B cell (primary cell): ENCODE measurements around the gene RALGAPA2. TPM values are rescaled to one million over a fixed set of nuclear protein-coding genes. Genes with fewer than 3 reads are reported as not detected.

Source experiments
- ATAC-seq: fragments of 200-7000 bp; cut with Tn5 transposase; one replicate; pipeline ENCODE4 v1.10.0; 2021; ENCODE audit warnings: low read depth, mild to moderate bottlenecking, moderate number of reproducible peaks, moderate library complexity
- CTCF ChIA-PET: fragments of 350-600 bp; sonication (Branson Sonifier 250); formaldehyde crosslinking; loops from one replicate; lab custom pipeline; 2021; ENCODE audit warnings: antibody characterized with exemption, inconsistent platforms; lab: Charles Lee
- POLR2A ChIA-PET: fragments of 350-600 bp; sonication (Branson Sonifier 250); formaldehyde crosslinking; loops from one replicate; lab custom pipeline; 2021; ENCODE audit warnings: antibody characterized with exemption; lab: Charles Lee
- DNase-seq: peaks from one replicate; pipeline ENCODE4 v3.0.0; 2013
- H2AFZ ChIP-seq: 2 replicates; pipeline ENCODE4 v1.6.1; 2012; ENCODE audit warnings: mild to moderate bottlenecking, low read depth, low read length; ENCODE audit not compliant: insufficient read depth, poor library complexity, severe bottlenecking
- H3K27ac ChIP-seq, 2 donors: 1 replicate in 1 of 2; 2 replicates in 1 of 2; pipeline ENCODE4 v1.5.1; 2012 to 2013; ENCODE audit warnings: low read length in 2 of 2, mild to moderate bottlenecking in 2 of 2, moderate library complexity in 1 of 2
- H3K27me3 ChIP-seq, 4 experiments: fragments of 200-600 bp in 1 of 4; sonication (generic) in 1 of 4; replicated peaks in 1 of 4; 1 replicate in 2 of 4; 2 replicates in 2 of 4; pipeline versions ENCODE4 v1.6.1 to v1.7.0; 2013 to 2016; ENCODE audit warnings: low read length in 3 of 4, mild to moderate bottlenecking in 2 of 4, mixed read lengths in 1 of 4, moderate library complexity in 1 of 4; ENCODE audit not compliant: insufficient read depth in 4 of 4, control insufficient read depth in 3 of 4; ENCODE audit errors: control extremely low read depth in 1 of 4
- H3K36me3 ChIP-seq, 2 experiments: replicated peaks in 1 of 2; 1 replicate in 1 of 2; 2 replicates in 1 of 2; pipeline versions ENCODE4 v1.6.1 to v1.7.1; 2013; ENCODE audit warnings: low read length in 1 of 2; ENCODE audit not compliant: insufficient read depth in 2 of 2, control insufficient read depth in 1 of 2; ENCODE audit errors: control extremely low read depth in 1 of 2, extremely low read depth in 1 of 2
- H3K4me1 ChIP-seq, 2 donors: fragments of 200-600 bp in 1 of 2; sonication (generic) in 1 of 2; 1 replicate in 1 of 2; 2 replicates in 1 of 2; pipeline versions ENCODE4 v1.5.1 to v1.6.1; 2013 to 2017; ENCODE audit warnings: low read length in 2 of 2; ENCODE audit not compliant: control insufficient read depth in 2 of 2, insufficient read depth in 2 of 2
- H3K4me2 ChIP-seq: replicated peaks from 2 replicates; pipeline ENCODE3; 2012; ENCODE audit warnings: mild to moderate bottlenecking, low read depth, low read length; ENCODE audit not compliant: poor library complexity, severe bottlenecking
- H3K4me3 ChIP-seq, 5 experiments: fragments of 200-600 bp in 1 of 5; sonication (generic) in 1 of 5; 1 replicate in 3 of 5; 2 replicates in 2 of 5; pipeline versions ENCODE4 v1.5.1 to v1.7.0; 2011 to 2016; ENCODE audit warnings: low read length in 4 of 5, mild to moderate bottlenecking in 4 of 5, low read depth in 2 of 5, control low read depth in 1 of 5, moderate library complexity in 1 of 5; ENCODE audit not compliant: insufficient read depth in 1 of 5; ENCODE audit errors: control extremely low read depth in 1 of 5, extremely low read depth in 1 of 5
- H3K79me2 ChIP-seq: fragments of 200-600 bp; sonication (generic); one replicate; pipeline ENCODE4 v1.6.0; 2016; ENCODE audit warnings: low read length; ENCODE audit not compliant: control insufficient read depth, insufficient read depth
- H3K9ac ChIP-seq: fragments of 200-600 bp; sonication (generic); 2 replicates; pipeline ENCODE4 v1.6.1; 2017; ENCODE audit warnings: mild to moderate bottlenecking, low read length, moderate library complexity
- H3K9me3 ChIP-seq, 3 donors: one replicate each; pipeline versions ENCODE4 v1.6.1 to v1.7.1; 2013; ENCODE audit warnings: low read length in 2 of 3; ENCODE audit not compliant: control insufficient read depth in 2 of 3, insufficient read depth in 1 of 3; ENCODE audit errors: control extremely low read depth in 1 of 3
- H4K20me1 ChIP-seq: 2 replicates; pipeline ENCODE4 v1.6.0; 2012; ENCODE audit warnings: mild to moderate bottlenecking, low read length; ENCODE audit not compliant: insufficient read depth, control insufficient read depth, poor library complexity, severe bottlenecking
- H3K27ac Mint-ChIP-seq: one replicate; pipeline ENCODE4 v1.8.0; 2021; ENCODE audit warnings: mixed read lengths
- H3K27me3 Mint-ChIP-seq: one replicate; pipeline ENCODE4 v1.8.0; 2021; ENCODE audit warnings: mixed read lengths
- H3K4me1 Mint-ChIP-seq: one replicate; pipeline ENCODE4 v1.8.0; 2021; ENCODE audit warnings: mixed read lengths
- H3K4me3 Mint-ChIP-seq: one replicate; pipeline ENCODE4 v1.8.0; 2021; ENCODE audit warnings: mixed read lengths
- H3K9me3 Mint-ChIP-seq: one replicate; pipeline ENCODE4 v1.8.0; 2022; ENCODE audit warnings: mixed read lengths; ENCODE audit not compliant: insufficient read depth
- CTCF ChIP-seq: fragments of 200-600 bp; IDR thresholded peaks from one replicate; pipeline ENCODE4 v1.8.0; 2022; ENCODE audit warnings: antibody characterized with exemption, mild to moderate bottlenecking
- EZH2 ChIP-seq: IDR thresholded peaks from 2 replicates; pipeline ENCODE4 v1.6.1; 2012; ENCODE audit warnings: borderline replicate concordance, low read depth, mild to moderate bottlenecking, moderate library complexity, low read length; ENCODE audit not compliant: insufficient read depth, poor library complexity, severe bottlenecking
- WGBS: methylation state at CpG from one replicate; pipeline ENCODE4 v1.1.5; 2013; ENCODE audit warnings: missing lambda C conversion rate; ENCODE audit not compliant: insufficient coverage; 5-methylcytosine and 5-hydroxymethylcytosine counted together
- intact Hi-C: fragments of 100-400 bp; cut with micrococcal nuclease; formaldehyde crosslinking; loops from one replicate; pipeline ENCODE4 v1.10.0; 2022
- polyA plus RNA-seq: library from polyadenylated mRNA; depleted of rRNA; stranded (reverse); fragments of >200 nt; gene quantifications from 2 replicates; pipeline ENCODE4 v1.2.3, GENCODE V29; 2012
- total RNA-seq, 2 donors: library from RNA; stranded (reverse); fragments of 120-200 nt in 1 of 2; gene quantifications; 1 replicate in 1 of 2; 2 replicates in 1 of 2; pipeline versions ENCODE4 v1.2.3 to v1.2.4, GENCODE V29; 2013 to 2022

Gene RALGAPA2
- total and polyA plus RNA-seq, 2 donors (not counting 1 experiment from before 2014, with no cell fraction given) = 6.4 to 33.1 TPM

- no peaks in the 10 kb centered on the region for H3K4me1 Mint-ChIP-seq
- intact Hi-C loops = no loop called here
- H3K4me2 ChIP-seq = no peak overlapping the region
- no peak overlapping the region for H3K27ac Mint-ChIP-seq
- no peaks in the 10 kb centered on the region for H3K27me3 Mint-ChIP-seq
- no peaks in the 10 kb centered on the region for H3K79me2 ChIP-seq
- H3K9ac ChIP-seq = no peak overlapping the region
- no peak overlapping the region for H3K4me3 ChIP-seq
- ATAC-seq = no peak
- peaks cover 12 to 24% of the 10 kb centered on the region in 2 experiments for H3K36me3 ChIP-seq
- no peaks in the 10 kb centered on the region for H3K9me3 ChIP-seq
- H4K20me1 ChIP-seq = no peaks in the 10 kb centered on the region
- H3K4me1 ChIP-seq = no peaks in the 10 kb centered on the region
- 100% methylated on average over 1 of the region's 3 CpGs for WGBS
- ChIA-PET CTCF (no interaction called here), POLR2A (no interaction called here)
- no peaks in the 10 kb centered on the region for H3K9me3 Mint-ChIP-seq
- no peak for TF ChIP-seq EZH2
- TF ChIP-seq CTCF = no peak
- no peaks in the 10 kb centered on the region for H3K27me3 ChIP-seq
- H2AFZ ChIP-seq = no peak overlapping the region
- no peak overlapping the region for H3K4me3 Mint-ChIP-seq
- no peak overlapping the region for H3K27ac ChIP-seq
- DNase-seq = no peak
Observed at GRCh38 chr20:20629556-20630188, 82.8 kb downstream of the RALGAPA2 start.

DNA sequence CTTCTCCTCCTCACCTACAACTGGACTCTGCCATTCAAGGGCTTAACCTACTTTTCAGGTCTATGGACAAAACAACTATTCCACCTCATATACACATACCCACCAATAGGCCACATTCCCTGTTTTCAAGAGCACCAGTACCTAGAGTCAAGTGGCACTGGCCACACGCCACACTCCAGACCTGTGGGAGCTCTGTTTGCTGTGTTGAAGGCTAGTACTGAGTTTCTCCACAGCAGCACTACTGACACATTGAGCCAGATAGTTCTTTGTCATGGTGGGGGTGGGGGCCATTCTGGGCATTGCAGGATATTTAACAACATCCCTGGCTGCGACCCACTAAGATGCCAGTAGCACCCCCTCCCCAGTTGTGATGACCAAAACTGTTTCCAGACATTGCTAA lies 84.1 kb downstream of the RALGAPA2 start:
- CTCF ChIA-PET = no interaction called here
- WGBS = 80% methylated on average over 1 of the region's 2 CpGs
- Histone ChIP-seq H3K4me1 (no peaks in the 10 kb centered on the region), H3K79me2 (no peaks in the 10 kb centered on the region), H3K9ac (no peak overlapping the region), H3K4me2 (no peak overlapping the region), H3K4me3 (no peak overlapping the region), H2AFZ (no peak overlapping the region), H3K36me3 (peaks cover 11 to 19% of the 10 kb centered on the region in 2 experiments), H3K27ac (no peak overlapping the region), H4K20me1 (no peaks in the 10 kb centered on the region), H3K9me3 (no peaks in the 10 kb centered on the region), H3K27me3 (no peaks in the 10 kb centered on the region)
- H3K27ac Mint-ChIP-seq = no peak overlapping the region
- no peak for ATAC-seq
- no peaks in the 10 kb centered on the region for H3K27me3 Mint-ChIP-seq
- DNase-seq = no peak
- intact Hi-C loops = no loop called here
- H3K9me3 Mint-ChIP-seq = no peaks in the 10 kb centered on the region
- POLR2A ChIA-PET = no interaction called here
- no peak for TF ChIP-seq CTCF
- TF ChIP-seq EZH2 = no peak
- H3K4me3 Mint-ChIP-seq = no peak overlapping the region
- no peaks in the 10 kb centered on the region for H3K4me1 Mint-ChIP-seq
